NCI-H82 (cell line): ENCODE results near the gene GCH1.

ENCODE experiments used
- DNase-seq: peaks from one replicate; lab custom pipeline; 2025; lab: John Stamatoyannopoulos, UW

The GCH1 gene

DNA sequence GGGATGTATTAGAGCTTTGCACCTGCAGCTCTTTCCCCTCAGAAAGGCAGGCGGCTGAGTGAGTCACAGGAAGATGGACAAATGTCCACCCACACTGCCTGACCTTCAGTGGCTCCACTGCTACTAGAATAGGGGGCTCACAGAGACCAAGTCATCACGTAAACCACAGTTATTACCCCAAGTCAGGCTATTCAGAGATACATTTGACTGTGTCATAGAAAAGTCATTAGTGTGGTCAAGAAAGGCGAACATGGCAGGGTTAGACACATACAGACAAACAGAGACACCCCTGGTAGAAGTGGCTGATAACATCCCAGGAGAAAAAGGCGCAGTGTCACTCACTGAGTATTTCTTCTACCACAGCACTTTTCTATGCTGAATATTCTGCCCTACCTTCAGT lies 36.0 kb downstream of the GCH1 start:
- DNase-seq, result no peak

DNA sequence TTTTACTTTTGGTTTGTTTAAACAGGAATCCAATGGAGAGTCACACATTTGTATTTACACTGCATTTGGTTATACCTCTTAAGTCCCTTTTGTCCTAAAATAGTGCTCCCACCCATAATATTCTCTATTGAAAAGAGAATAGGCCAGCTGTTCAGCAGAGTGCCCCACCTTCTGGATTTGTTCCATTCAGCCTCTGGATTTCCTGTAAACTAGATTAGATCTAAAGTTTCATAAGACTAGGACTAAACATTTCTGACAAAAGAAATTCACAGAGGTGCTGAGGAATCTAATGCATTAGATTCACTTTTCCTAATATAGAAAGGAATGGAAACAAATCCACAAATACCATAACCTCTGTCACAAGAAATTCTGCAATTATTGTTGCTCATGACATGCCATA lies 38.1 kb downstream of the GCH1 start:
- DNase-seq, result no peak

DNA sequence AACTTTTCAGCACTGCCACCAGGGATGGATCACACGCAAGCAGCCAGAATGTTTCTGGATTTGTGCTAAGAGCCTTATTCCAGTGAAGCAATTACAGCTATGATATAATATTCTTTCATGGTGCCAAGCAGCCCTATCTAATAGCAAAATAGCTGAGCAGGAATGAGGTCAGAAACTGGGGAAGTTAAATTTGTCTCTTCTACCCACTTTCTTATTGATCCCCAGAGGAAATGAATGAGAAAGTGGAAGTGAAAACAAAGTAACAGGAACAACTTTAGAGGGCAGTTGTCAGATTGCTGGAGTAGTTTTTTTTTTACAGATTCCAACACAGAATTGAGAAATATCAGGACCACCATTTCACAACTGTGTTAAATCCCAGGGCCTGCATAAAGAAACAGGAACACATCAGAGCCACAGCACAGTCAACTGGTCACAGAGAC lies 44.8 kb downstream of the GCH1 start:
- DNase-seq, result no peak

DNA sequence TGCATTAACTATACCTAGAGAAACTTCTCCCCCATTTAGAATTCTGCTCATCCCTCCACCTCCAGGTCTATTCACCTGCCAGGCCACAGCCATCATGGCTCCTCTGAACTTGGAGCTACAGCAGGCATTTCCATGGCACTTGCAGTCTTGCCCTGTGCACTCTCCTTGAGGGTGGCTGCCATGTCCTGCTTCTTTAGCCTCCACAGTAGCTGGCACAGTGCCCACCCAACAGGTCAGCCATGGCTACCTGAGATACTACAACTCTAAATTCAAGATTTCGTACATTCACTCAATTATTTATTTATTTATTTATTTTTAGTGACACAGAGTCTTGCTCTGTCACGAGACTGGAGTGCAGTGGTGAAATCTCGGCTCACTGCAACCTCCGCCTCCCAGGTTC lies 46.5 kb downstream of the GCH1 start:
- DNase-seq, result no peak

DNA sequence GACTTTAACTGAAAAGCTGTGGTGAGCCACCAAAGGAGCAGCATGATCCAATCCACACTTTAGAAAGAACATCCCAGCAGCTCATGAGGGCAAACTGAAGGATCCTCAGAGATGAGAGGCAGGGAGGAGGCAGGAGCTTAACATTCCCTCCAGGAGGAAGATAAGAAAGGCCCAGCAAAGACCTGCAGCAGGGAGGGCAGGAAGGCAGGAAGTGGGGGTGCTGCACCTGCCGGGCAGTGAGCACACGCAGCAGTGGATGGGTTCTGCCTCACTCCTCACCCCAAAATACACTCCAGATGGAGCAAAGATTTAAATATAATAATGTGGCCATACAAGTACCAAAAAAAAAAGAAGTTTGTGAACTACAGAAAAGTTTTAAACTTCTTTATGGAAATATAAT lies 48.4 kb downstream of the GCH1 start:
- DNase-seq, result no peak

DNA sequence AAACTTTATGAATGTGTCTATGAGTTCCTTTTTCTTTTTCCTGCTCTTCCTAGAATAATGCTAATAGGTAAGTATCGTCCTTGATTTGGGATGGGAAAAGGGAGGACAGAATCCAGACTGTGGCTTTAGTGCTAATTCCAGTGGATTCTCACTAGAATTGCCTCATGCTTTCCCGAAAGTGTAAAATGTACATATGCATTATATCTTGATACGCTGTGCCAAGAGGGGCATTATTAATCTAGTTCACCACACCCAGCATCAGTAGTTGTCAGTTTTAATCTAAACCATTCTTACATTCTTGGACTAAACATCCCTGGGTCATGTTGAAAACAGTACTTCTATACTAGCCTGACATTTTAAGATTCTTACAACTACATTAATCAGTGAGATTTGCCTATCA lies 49.3 kb downstream of the GCH1 start:
- DNase-seq, result no peak

DNA sequence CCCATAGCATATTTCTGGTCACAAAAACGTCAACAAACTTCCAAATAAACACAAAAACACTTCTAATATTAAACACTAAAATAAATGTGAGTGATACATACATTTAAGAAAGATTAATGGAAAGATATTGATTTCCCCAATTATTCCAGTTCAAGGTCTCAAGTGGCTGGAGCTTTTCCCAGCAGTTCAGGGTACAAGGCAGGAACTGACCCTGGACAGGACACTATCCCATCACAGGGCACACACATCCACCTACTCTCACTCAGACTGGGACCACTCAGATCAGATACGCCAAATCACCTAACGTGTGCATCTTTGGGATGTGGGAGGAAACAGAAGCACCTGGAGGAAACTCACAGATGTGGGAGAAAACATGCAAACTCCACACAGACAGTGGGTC lies 50.4 kb downstream of the GCH1 start:
- no peak for DNase-seq

DNA sequence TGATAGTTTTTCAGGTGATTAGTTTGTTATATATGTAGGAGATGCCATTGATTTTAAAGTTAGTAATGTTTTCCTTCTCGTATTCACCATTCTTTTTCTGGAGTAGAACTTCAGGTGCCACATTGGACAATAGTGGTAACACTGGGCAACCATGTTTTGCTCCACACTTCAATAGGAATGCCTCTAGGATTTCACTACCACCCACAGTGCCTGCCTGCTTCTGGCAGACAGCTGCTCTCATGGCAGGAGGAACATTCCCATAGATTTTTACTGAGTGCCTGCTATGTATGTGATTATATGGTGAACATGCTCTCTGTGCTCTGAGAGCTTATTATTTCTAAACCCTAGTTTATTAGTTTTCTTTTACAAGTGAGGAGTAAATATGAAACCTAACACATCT lies 53.7 kb downstream of the GCH1 start:
- no peak for DNase-seq

DNA sequence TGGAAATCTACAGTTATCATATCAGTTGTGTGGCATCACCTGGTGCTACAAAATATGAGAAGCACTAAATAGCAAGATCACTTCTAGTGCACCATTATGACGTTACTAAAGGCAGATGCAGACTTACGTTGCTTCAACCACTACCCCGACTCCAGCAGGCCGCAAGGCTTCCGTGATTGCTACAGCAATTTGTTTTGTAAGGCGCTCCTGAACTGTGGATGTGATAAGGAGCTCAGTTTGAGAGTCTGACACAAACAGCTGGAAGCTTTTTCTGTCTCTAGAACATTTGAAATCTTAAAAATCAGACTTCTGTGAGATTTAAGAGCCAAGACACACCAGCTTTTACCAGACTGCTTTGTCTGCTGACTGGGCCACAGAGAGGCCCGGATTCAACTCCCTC lies 57.0 kb downstream of the GCH1 start:
- no peak for DNase-seq

DNA sequence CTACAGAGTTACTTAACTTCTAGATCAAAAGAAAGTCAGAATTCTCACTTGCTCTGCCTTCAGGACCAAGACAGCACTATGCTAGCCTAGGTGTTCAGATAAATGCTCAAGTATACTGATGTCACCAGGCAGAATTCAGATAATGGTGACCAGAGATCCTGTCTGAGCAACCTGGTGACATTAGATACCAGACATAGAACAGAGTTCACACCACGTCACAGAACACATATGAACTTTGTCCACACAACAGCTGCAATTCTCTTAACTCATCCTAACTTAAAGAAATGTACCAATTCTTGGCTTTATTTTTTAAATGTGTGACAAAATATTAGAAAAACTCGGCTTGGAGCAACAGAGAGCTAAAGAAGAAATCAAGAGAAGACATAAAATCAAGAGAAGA lies 58.1 kb downstream of the GCH1 start:
- DNase-seq, result no peak

DNA sequence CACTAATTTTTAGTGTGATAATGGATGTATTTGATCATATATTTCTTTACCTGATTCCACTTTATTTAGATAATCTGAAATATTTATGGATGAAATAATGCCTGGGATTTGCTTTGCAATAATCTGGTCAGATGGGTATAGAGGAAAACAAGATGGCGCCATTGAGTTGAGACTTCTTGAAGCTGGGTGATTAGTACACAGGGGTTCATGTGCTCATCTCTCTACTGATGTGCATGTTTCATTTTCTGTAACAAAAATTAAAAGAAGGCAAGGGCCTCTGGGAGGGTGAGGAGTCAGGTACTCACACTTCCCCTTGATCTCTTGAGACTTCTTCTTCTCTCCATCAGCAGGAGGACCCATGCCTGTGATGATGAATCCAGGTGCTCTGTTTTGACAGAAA lies 61.8 kb downstream of the GCH1 start:
- no peak for DNase-seq

DNA sequence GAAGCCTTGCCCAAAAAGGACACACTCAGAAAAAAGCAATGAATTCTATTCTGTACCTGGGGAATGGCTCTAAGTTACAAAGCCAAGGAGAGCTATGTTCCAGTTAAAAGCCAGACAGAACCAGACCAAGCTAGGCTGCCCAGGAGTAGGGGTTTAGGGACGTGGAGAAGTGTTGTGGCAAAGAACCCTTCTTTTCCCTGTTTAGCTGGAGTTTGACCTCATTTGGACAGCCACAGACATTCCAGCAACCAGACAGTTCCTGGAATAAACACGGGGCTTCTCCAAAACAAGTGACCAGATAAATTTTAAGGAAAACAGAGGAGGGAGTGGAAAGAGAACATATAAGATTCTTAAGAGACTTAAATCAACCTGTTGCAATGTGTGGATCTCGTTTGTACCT lies 62.3 kb downstream of the GCH1 start:
- no peak for DNase-seq

DNA sequence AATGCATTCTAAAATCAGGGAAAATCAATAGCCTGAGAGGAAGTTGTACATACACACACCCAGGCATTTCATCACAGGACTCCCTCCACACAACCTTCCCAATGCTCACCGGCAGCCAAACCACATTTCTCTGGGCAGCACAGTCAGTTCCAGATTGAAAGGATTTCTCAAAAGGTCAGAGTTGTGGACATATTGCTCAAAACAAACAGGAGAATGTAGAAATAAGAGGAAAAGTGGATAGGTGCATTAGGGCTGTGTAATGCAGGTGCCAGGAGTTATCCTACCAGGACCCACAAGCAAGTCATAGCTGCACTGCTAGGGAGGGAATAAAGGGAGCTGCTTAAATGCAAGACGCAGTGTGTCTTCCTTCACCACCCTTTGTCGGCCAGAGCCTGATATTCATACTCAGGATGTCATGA lies 62.9 kb downstream of the GCH1 start:
- no peak for DNase-seq

DNA sequence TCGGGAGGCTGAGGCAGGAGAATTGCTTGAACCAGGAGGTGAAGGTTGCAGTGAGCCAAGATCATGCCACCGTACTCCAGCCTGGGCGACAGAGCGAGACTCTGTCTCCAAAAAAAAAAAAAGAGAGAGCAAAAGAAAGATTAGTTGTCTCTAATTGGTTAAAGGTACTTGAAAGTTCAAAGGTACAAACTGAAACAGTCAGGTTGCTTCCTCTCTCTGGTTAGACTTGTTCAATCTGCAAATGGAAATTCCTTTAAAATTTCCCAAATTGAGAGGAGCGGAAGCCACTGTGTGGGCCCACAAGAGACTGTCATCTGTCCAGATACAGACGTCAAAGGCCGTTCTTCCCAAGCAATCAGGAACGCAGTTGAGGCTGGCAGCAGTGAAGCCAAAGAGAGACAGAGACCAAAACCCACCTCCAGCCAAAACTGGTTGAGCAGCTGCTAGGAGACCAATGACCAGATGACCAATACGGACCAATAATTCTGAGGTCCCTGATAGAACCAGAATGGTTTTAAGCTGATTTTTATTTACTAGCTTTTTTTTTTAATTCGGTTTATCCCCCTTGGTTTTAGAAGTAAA lies 63.6 kb downstream of the GCH1 start:
- no peak for DNase-seq

DNA sequence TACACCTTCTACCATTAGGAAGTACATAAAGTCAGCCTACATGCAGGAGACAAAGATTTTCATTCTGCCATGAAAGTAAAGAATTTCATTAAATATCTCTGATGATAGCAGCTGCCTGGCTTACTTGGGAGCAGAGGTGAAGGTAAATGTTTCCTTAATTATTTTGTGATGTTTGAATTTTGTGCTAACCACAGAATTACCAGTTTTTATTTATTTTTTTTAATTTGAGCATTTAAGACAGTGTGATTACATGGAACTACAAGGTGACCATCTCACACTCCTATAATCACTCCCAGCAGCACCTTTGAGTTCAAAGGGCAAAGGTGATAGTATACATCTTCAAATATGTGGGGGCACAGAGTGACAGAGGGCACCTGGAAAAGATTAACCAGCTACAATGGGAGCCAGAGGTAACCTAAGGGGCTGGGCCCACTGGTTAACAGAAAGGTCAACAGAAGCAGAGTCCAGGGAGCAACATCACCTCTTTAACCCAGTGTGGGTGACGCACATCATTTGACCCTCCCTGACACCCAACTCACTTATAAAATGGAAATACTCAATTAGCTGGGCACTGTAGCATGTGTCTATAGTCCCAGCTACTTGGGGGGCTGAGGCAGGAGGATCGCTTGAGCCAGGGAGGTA lies 65.0 kb downstream of the GCH1 start:
- DNase-seq, result no peak

DNA sequence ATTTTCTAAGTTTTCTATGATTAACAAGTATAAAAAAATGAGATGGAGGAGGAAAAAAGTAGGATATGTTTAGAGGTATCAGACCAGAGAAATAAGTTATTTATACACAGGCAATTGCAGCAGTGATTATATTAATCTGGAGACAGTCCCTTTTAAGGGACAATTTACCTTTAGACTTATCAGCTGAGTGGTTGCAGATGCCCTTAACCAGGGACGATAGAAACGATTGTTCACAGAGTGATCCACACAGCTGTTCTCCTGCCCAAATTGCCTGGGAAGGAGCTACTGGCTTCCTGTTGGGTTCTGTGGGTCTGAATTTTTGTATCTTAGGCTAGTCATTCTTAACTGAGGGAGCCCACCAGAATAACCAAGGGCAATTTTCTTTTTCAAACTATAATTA lies 66.4 kb downstream of the GCH1 start:
- no peak for DNase-seq

DNA sequence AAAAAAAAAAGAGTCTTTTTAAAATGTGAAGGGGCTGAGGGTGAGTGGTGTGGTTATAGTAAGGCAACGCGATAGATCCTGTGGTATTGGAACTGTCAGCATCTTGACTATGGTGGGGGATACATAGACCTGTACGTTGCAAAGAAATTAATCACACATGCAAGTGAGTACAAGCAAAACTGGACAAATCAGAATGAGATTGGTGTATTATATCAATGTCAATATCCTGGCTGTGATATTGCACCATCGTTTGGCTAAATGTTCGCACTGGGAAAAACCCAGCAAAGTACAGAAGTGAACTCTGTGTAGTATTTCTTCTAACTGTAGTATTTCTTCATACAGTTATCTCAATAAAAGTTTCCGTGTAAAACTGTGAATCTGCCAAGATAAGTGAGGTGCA lies 67.9 kb downstream of the GCH1 start:
- DNase-seq, result no peak

DNA sequence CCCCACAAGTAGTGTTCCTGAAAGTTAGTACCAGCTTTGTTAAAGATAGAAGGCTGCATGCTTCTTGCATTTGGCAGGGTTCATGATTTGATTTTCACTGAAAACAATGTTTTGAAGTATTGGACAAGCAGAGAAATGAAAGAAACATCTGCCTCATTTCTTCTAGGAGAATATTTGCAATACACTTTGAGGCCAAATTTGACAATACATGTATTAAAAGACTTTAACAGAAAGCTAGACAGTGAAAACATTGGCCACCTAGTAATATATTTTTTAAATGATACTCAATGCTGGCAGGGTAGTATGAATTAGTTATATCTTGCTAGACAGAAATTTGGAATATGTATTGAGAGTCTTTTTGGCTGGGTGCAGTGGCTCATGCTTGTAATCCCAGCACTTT lies 68.5 kb downstream of the GCH1 start:
- no peak for DNase-seq

DNA sequence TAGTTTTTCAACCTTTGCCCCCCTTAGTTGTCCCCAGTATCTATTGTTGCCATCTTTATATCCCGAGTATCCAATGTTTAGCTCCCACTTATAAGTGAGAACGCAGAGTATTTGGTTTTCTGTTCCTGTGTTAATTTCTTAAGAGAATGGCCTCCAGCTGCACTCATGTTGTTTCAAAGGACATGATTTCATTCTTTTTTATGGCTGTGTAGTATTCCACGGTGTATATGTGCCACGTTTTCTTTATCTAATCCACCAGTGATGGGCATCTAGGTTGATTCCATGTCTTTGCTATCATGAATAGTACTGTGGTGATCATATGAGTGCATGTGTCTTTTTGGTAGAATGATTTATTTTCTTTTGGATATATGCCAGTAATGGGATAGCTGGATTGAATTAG lies 72.0 kb downstream of the GCH1 start:
- no peak for DNase-seq

DNA sequence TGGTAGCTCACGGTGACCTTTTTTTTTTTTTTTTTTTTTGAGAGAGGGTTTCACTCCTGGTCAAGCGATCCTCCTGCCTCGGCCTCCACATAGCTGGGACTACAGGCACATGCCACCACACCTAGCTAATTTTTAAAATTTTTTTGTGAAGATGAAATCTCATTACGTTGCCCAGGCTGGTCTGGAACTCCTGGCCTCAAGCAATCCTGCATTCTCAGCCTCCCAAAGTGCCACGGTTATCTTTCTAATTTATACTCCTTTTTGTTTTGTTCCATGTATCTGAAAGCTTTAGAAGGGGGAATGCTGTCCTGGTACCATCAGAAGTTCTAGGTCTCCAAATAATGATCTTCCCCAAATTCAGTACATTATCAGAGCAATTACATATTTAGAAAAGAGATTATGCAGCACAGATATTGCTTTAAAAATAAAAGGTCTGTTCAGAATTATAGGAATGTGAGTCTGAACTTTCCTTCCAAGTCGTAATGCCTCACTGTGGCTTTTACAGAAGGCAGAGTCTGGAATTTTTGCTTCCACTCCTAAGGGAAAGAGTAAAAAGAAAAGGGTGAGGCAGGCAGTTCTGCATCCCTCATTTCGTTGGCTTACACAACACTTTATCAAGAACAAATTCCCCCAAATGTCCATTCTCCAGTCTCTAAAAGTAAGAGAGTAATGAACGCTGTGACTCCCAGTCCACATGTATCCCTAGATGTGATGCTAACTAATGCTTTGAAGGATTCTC lies 73.0 kb downstream of the GCH1 start:
- no peak for DNase-seq

DNA sequence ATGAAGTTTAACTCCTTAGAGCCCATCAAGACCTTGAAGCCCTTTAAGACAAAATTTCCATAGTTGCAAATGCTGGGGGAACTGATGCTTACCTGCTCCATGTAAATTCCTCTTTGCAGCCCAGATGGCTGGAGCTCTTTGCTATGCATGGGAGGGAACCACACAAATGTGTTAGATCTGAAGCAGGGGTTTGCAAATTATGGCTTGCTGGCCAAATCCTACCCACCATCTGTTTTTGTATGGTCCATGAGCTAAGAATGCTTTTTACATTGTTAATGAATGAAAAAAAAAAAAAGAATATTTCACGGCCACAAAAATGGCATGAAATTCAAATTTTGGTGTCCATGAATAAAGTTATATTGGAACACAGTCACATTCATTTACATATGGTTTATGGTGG lies 74.6 kb downstream of the GCH1 start:
- no peak for DNase-seq

DNA sequence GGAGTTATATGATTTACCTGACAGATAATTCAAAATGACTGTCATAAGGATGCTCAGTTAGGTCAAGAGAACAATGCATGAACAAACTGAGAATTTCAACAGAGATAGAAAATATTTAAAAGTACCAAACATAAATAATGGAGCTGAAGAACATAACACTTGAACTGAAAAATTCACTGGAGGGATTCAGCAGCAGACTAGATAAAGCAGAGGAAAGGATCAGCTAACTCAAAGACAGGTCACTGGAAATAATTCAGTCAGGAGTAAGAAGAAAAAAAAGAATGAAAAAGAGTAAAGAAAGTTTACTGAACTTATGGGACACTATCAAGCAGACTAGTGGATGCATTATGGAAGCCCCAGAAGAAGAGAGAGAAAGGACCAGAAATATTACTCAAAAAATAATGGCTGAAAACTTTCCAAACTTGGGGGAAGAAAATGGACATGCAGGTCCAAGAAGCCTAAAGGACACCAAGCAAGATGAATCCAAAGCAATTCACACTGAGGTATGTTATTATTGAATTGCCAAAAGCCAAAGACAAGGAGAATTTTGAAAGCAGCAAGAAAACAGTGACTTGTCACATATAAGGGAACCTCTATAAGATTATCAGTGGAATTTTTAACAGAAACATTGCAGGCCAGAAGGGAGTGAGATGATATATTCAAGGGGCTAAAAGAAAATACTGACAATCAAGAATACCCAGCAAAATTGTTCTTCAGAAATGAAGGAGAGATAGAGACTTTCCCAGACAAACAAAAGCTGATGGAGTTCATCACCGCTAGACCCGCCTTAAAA lies 78.7 kb downstream of the GCH1 start:
- DNase-seq, result no peak

DNA sequence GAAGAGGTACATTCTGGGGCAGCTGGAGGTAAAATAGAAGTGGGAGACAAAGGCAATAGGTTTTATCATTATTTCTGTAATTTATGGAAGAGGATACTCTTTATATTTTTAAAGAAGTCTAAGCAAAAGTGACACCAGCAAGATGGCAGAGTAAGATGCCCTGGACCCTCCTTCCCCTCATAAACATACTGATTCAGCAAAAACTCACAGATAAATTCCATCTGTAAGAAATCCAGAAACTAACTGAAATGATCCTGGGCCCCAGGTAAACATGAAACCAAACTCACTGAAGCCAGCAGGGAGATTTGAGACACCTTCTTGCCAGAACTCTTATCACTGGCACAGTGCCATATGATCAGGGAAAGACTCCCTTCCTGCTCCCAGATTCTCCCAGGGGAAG lies 79.9 kb downstream of the GCH1 start:
- DNase-seq, result no peak
